ENCODE measurements around the gene SLC13A1.

DNA sequence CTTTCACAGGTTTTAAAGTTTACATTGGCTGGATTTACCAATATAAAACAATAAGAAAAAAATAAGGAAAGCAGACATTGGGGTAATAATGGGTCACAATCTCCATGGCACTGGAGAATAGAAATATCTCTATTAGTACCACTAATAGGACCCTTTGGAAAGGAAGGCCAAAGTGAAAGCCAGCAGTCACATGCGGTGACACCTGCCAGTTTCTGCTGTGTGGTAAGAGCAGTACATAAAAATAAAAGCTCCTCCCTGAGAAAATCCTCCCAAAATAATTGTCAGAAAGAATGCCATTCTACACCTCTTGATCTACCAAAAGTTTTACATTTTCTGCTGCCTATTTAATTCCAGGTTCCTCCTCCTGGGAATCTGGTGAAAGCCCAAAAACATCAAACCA, 30.4 kb upstream of the SLC13A1 start:
- TF ChIP-seq POLR2A (IDR thresholded peaks at IDR 0.05; ENCODE audit: low read depth, low read length) (no peak), TAF1 (IDR thresholded peaks at IDR 0.05; ENCODE audit: borderline replicate concordance, low read depth, low read length) (no peak), POLR2AphosphoS5 (IDR thresholded peaks at IDR 0.05; ENCODE audit: low read depth, low read length) (no peak)
